GM19468 (cell line): ENCODE results near the gene MAGI2.
"Not testable (repeated sequence)": the region's sequence is repeated elsewhere in the genome, so short reads cannot be mapped to it uniquely, and the experiment has no call there.

Experiments used
- ATAC-seq: cut with Tn5 transposase; IDR thresholded peaks from one replicate; pipeline ENCODE4 v1.9.1; 2021; ENCODE audit warnings: mild to moderate bottlenecking, moderate library complexity, moderate number of reproducible peaks; ENCODE audit not compliant: unreplicated experiment; ENCODE audit errors: extremely low read depth

The MAGI2 gene

DNA sequence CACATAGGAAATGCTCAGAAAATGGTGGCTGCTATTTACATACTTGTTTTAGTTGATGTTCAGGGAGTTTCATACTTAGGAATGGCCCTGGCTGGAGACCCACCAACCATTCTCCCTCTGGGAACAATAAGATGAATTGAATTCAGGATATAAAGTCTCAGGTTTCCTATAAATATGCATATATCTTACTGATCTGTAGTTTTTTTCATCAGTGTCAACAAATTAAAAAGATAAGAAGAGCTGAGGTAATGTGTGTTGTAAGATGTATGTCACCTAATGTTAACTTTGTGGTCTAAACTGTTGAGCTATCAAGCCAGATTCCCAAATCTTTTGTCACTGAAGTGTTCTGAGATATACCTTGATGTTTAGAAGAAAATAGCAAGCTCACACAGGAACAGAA is 457.5 kb downstream of the MAGI2 start:
- no peak for ATAC-seq

DNA sequence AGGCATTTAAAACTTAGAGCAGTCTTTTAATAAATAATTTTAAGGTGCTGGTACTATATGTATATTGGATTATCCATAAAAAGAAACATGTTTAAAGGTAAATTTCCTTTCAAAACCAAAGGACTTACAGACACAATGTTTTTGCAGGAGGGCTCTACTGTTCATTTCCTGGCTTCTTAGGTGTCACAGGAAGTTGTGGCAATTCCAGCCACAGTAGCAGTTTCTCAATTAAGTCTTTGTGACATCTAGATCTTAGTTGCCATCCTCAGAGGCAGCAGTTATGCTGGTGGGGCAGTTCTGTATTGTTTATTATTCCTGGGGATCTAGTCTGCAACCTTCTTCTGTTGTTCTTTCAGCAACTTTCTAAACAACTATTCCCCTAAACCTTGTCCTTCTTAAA is 460.1 kb downstream of the MAGI2 start:
- no peak for ATAC-seq

DNA sequence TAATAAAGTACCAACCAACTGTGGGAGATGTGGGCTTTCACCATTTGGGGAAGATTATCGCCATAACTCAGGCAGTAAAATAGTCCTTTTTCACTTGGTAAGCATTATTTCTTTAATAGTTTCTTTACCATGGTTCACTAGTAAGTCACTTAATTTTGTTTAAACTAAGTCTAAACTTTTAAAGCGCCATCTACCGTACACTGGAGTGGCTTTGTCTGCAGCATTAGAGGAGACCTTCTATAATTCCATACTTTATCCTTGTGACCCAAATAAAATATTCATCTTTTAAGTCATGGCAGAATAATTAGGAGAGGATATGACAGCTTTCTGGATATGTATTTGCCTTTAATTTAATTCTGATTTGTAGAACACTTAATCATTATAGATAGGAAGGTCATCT is 468.0 kb downstream of the MAGI2 start:
- no peak for ATAC-seq

DNA sequence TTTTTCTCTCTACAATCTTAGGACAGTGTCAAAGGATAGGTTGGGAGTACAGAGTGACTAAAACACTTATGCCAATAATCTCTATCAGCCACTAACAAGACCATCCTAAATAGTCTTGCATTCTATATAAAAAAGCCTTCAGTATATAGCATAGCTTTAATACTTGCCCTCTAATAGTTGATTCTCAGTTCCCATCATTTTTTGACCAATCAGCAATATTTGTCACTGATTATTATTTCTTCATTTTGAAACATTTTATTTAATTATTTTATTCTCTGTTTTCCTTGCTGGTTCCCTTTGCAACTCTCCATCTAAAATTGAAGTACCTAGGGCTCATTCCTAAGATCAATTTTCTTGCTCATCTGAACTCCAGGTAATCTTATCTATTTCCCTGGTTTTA is 470.0 kb downstream of the MAGI2 start:
- no peak for ATAC-seq

DNA sequence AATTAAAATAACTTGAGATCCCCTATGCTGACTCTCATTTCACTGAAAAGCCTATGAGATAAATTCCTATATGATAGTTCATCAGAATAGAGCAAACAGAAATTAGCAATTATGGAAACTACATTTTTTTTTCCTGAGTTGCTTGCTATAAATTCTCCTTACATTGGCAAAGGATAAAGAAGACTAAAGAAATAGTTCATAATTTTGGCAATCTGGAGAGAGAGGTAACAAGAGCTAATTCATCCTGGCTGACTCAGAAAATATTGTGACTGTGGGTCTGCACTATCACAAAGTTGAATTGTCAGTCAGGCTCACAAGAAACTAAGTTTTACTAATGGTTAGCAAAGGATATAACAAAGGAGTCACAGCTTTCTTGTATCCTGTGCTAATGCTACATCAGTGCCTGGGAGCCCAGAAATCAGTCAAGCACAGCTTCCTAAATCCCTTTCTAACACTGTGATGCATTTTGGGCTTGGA is 483.0 kb downstream of the MAGI2 start:
- no peak for ATAC-seq

DNA sequence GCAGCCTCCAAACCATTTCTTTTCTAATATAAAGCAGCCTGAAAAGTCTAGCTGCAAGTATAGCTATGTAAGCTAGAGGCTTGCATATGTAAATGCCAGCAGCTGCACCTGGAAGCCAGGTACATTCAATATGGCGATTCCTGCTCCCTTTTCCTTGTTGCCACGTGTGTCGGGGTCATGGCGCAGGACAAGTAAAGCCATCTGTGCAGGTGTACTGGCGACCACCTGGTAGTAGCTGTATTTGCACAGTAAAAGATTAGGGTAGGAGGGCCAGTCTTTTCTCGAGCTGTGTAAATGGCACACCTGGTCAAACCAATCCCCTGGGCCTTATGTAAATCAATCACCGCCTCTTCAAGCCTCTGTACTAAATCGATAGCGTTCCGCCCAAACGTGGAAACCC is 484.5 kb downstream of the MAGI2 start:
- no peak for ATAC-seq

DNA sequence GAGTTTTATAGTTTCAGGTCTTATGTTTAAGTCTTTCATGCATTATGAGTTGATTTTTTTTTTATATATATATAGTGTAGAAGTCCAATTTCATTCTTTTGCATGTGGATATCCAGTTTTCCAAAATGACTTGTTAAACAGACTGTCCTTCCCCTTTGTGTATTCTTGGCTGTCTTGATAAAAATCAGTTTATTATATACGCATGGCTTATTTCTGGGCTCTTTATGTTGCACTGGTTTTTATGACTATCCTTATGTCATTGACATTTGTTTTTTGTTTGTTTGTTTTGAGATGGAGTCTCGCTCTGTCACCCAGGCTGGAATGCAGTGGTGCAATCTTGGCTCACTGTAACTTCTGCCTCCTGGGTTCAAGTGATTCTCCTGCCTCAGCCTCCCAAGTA is 485.9 kb downstream of the MAGI2 start:
- ATAC-seq: not testable (repeated sequence)

DNA sequence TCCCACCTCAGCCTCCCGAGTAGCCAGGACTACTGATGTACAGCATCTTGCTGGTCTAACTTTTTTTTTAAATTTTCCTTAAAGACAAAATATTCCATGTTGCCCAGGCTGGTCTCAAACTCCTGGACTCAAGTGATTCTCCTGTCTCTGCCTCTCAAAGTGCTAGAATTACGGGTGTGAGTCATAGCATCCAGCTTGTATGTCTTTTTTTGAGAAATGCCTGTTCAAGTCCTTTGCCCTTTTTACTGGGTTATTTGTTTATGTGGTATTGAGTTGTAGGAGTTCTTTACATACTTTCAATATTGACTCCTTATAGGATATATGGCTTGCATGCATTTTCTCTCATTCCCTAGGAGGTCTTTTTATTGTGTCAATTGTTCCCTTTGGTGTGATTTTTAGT is 486.4 kb downstream of the MAGI2 start:
- no peak for ATAC-seq

DNA sequence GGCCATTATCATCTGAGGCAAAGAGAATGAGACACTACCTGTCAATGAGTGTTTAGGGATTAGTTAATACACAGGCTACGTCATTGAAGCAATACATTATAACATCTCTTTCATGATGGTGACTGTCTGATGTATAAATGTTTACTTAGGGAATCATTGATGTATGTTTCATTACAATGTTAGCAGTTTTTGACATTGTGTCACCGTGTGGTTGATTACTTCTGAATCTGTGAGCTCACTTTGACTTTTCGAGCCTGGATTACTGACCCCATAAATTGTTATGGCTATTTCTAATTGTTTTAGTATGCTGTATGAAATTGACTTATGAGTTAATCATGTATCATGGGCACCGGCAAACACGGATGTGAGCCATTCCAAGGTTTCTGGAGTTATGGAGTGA is 494.0 kb downstream of the MAGI2 start:
- ATAC-seq: no peak

DNA sequence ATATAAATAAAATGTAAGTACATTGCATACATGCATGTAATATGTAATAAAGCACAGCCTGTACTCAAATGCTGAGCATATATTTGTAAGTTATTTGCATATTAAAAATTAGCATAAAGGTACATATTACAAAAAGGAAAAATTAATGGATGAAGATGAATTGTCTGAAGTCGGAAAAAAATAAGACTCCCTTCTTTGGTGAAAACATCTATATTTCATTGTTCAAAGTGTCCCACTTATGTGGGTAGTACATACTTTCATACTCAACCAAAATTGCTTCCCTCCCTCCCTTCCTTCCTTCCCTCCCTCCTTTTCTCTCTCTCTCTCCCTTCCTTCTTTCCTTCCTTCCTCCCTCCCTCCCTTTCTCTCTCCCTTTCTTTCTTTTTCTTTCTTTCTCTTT is 498.1 kb downstream of the MAGI2 start:
- no peak for ATAC-seq

DNA sequence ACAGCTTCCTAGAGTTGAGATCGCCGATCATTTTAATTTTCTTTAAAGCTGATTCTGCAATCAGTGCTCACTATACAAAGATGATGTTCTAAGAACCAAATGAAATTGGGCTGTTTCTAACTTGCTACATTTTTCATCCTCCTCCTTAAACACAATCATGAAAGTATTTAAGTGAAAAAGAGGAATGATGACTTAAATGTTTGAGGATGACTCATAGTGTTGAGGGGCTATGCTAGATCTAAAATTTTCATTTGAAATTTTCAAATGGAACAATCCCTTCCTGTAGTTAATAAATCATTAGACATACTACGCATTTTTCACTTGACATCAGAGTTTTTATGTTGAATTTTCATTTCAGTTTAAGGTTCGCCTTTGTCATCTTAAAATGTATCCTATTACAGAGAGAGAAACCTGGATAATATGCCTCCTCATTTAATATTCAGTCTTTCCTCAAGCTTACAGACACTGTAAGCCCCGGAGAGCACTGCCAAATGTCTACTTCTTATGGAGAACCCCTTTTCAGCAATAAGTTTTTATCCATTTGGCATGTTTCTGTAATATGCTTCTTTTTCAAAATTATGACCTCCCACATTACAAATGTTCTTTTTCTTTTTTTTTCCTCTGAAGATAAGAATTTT is 499.6 kb downstream of the MAGI2 start:
- ATAC-seq: no peak

DNA sequence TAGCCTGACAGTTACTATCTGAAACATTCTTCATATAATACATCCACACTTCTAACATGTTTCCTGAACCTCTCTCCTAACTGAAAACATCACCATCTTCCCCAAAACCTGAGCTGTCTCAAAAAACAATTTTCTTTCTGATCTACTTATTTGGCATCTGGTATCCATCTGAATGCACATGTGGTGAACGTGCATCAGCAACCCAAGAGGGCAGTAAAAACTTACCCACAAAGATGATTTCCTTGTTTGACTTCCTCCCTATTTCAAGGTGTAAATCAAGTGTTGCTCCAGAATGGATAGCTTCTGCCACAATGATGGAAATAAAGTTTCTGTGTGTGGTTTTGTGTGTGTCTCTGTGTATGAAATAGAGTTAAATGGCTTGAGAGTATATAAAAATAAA is 500.4 kb downstream of the MAGI2 start:
- ATAC-seq: no peak

DNA sequence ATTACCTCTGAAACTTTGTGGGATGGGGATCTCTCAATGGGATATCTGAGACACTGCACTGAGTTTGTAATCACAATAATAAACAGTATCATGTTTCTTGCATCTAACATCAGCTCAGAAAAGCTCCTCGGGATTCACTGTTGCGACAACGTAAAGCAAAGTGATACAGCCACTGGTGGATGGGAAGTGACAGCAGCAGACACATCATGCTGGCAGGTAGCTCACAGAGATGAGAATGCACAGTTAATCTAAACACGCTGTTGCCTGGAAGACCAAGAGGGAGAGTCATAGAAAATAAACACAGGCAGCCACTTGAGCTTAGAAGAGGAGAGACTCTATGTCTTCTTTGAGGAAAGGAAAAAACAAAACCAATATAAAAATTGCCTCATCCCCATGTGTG is 513.8 kb downstream of the MAGI2 start:
- no peak for ATAC-seq

DNA sequence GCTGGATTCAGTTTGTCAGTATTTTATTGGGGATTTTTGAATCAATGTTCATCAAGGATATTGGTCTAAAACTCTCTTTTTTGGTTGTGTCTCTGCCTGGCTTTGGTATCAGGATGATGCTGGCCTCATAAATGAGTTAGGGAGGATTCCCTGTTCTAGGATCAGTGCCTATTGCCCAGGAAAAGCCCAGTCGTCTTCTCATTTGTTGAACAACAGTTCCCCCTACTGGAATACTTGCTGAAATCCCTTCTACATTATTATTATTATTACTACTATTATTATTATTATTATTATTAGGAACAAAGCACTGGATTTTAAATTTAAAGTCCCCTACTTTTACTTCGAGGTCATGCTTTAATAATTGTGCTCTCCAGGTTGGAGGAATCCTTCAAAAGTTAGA is 528.9 kb downstream of the MAGI2 start:
- no peak for ATAC-seq

DNA sequence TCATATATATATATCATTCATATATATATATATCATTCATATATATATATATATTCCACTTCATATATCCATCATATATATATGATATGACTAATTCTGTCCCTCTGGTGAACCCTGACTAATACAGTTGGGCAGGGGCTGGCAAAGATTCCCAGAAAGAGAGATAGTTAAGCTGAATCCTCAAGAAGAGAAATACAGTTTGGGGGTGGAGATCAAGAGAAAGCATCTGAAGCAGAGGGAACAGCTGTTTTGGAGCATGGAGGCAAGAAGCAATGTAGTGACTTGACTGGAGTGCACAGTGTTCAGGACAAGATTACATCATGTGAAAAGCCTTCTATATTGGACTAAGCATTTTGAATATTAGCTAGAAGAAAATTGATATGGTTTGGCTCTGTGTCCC is 540.7 kb downstream of the MAGI2 start:
- ATAC-seq: no peak

DNA sequence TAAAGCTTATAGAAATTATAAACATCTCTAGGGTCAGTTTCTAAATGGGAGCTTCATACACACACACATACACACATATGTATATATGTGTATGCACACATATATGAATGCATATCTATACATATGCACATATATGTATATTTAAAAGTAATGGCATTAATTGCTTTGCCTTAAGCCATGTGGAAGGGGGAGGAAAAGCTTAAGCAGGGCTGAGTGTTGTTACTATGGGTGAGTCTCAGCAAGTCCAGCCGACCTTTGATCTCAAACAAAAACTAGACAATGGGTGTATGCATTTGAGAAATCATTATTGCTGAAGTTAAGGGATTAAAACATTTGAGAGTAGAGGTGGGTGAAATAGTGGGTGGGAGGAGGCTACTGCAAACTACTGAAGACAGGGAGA is 546.7 kb downstream of the MAGI2 start:
- ATAC-seq: no peak

DNA sequence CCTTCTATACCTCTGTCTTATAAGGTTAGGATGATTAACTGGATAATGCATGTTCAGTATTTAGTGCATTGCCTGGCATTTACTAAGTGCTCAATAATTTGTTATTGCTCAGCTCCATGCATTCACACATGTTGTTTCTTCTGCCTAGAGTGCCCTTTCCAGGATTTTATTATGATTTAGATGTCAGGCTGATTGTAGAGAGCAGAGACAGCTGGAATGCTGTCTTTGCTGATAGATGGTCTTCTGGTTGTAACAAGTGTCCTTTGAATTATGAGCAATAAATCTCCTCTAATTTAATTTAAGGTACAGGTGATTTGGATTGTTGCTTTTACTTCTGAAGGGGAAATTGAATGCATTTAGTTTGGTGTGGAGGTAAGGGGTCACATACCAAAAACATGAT is 548.0 kb downstream of the MAGI2 start:
- no peak for ATAC-seq

DNA sequence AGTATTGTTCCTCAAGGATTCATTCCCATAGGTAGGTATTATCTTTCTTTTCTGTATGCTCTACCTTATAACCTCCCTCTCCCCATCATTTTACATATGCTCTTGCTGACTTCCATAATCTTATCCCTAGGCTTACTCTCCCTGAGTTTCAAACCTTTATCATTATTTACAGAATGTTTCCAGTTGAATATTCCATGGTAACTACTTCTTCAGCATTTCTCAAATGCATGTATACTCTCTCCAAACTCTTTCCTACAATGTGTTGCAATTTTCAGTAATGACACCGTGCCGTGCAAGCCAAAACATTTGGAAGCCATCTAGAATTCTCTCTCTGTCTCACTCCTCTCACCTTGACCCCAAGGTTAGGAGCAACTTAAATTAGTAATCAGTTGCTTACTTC is 548.5 kb downstream of the MAGI2 start:
- no peak for ATAC-seq

DNA sequence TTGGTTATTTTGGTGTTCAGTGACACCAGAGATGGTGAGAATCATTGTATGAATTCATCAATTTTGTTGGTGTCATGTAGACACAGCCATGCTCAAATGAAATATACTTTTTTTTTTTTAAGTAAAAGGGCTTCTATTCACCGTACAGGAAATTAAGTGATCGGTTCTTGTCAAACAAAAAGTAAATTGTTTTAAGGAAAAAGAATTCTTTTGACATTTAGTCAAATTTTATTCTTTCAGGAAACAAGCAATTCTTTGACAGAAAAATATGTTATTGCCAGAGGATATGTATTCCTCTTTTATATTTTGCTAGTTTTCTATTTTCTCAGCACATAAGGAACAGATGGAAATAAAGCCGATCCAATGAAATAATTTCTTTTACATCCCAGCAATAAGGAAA is 551.9 kb downstream of the MAGI2 start:
- ATAC-seq: no peak

DNA sequence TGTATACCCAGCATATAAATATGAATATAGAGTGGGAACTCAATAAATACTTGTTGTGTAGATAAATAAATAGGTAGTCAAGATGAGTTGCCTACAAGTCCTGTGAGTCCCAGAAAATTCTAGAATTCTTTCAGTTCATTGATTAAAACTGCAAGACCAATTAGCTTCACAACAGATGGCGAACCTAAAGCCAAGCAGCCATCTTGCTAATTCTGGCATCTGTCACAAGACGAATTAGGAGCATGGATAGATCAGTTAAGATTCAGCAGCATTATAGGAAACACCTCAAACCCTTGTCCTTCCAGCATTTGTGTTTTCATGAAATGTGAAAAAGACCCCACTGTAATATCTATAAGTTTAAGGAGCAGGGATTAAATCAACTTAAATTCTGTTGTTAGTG is 552.7 kb downstream of the MAGI2 start:
- no peak for ATAC-seq

DNA sequence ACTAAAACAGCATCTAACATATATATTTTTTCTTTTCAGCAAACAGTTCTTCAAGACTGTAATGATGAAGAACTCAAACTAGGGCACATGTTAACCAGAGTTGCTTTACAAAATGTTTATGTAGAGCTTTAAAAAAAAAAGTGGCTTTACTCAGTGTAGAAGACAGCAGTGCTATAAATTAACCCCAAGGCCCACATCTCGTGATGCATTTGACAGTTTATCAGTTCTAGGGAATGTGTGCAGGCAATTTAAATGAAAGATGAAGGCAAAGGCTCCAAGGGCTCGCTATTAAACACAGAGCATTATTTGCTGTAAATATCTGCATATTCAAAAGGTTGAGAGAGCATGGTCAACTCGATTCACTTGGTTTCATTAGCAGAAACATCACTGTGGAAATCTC is 558.1 kb downstream of the MAGI2 start:
- ATAC-seq: no peak

DNA sequence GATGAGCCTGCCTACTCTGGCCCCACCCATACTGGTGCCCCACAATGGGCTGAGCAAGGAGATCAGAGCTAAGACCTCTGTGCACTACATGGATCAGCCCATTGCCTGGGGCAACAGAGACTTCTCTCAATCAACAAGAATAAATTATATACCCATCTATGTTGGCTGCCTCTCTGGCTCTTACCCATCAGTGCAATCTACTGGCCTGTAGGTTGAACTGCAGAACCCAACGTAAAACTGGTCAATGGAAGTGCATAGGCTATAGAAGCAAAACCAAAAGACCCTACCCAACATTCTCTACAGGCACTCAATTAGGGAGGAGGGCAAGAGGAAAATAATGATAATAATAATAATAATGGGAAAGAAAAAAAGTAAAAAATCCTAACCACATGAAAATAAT is 574.3 kb downstream of the MAGI2 start:
- ATAC-seq: no peak

DNA sequence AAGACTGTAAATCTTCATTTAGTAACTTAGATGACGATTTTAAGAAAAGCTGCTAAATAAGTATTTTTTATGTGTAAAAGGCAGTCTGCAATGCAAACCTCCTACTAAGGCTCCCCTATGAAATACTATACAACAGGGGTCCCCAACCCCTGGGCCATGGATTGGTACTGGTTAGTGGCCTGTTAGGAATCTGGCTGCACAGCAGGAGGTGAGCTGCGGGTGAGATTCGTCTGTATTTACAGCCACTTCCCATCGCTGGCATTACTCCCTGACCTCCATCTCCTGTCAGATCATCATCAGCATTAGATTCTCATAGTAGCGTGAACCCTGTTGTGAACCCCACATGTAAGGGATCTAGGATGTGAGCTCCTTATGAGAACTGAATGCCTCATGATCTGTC is 580.4 kb downstream of the MAGI2 start:
- no peak for ATAC-seq
